CD14-positive monocyte (primary cell): ENCODE measurements around the gene FBXL13. TPM values are rescaled to one million over a fixed set of nuclear protein-coding genes. Genes with fewer than 3 reads are reported as not detected.
"Not testable (repeated sequence)": the region's sequence is repeated elsewhere in the genome, so short reads cannot be mapped to it uniquely, and the experiment has no call there.

Experiments used
- DNase-seq, 3 donors: peaks; one replicate each; pipeline ENCODE4 v3.0.0-alpha.2; 2011 to 2022
- H2AFZ ChIP-seq: 2 replicates; pipeline ENCODE4 v1.6.0; 2012; ENCODE audit warnings: mild to moderate bottlenecking, low read depth, low read length, inconsistent platforms; ENCODE audit not compliant: insufficient read depth, poor library complexity, severe bottlenecking
- H3K27ac ChIP-seq, 2 donors: 1 replicate in 1 of 2; 2 replicates in 1 of 2; pipeline ENCODE4 v1.5.1; 2012 to 2013; ENCODE audit warnings: low read length in 2 of 2, control low read depth in 1 of 2, inconsistent platforms in 1 of 2, low read depth in 1 of 2, mild to moderate bottlenecking in 1 of 2
- H3K27me3 ChIP-seq, 2 donors: one replicate each; pipeline versions ENCODE4 v1.6.0 to v1.6.1; 2011 to 2013; ENCODE audit warnings: low read length in 2 of 2; ENCODE audit not compliant: control insufficient read depth in 2 of 2, insufficient read depth in 2 of 2
- H3K36me3 ChIP-seq, 2 donors: replicated peaks in 1 of 2; 1 replicate in 1 of 2; 2 replicates in 1 of 2; pipeline versions ENCODE4 v1.5.1 to v1.6.1; 2012 to 2013; ENCODE audit warnings: low read length in 2 of 2, control low read depth in 1 of 2, inconsistent platforms in 1 of 2, mild to moderate bottlenecking in 1 of 2; ENCODE audit not compliant: insufficient read depth in 2 of 2, control insufficient read depth in 1 of 2
- H3K4me1 ChIP-seq, 2 donors: 1 replicate in 1 of 2; 2 replicates in 1 of 2; pipeline versions ENCODE4 v1.5.1 to v1.6.1; 2012 to 2013; ENCODE audit warnings: low read length in 2 of 2, control low read depth in 1 of 2, inconsistent platforms in 1 of 2, mild to moderate bottlenecking in 1 of 2, moderate library complexity in 1 of 2; ENCODE audit not compliant: insufficient read depth in 2 of 2, control insufficient read depth in 1 of 2
- H3K4me2 ChIP-seq: replicated peaks from 2 replicates; pipeline ENCODE3; 2012; ENCODE audit warnings: low read length, moderate library complexity, mild to moderate bottlenecking; ENCODE audit not compliant: poor library complexity, severe bottlenecking; ENCODE audit errors: extremely low read depth
- H3K4me3 ChIP-seq, 3 experiments: fragments of 200-600 bp in 1 of 3; sonication (generic) in 1 of 3; replicated peaks in 1 of 3; 1 replicate in 2 of 3; 2 replicates in 1 of 3; pipeline ENCODE4 v1.5.1; 2011 to 2013; ENCODE audit warnings: low read length in 3 of 3, mild to moderate bottlenecking in 3 of 3, control low read depth in 2 of 3, low read depth in 2 of 3, inconsistent platforms in 1 of 3, moderate library complexity in 1 of 3
- H3K79me2 ChIP-seq: 2 replicates; pipeline ENCODE4 v1.6.0; 2012; ENCODE audit warnings: mild to moderate bottlenecking, control low read depth, inconsistent platforms, low read length, moderate library complexity; ENCODE audit not compliant: insufficient read depth
- H3K9ac ChIP-seq: 2 replicates; pipeline ENCODE4 v1.6.0; 2017; ENCODE audit warnings: low read length, mild to moderate bottlenecking; ENCODE audit not compliant: insufficient read depth, poor library complexity, severe bottlenecking
- H3K9me3 ChIP-seq, 2 donors: replicated peaks in 1 of 2; 1 replicate in 1 of 2; 2 replicates in 1 of 2; pipeline versions ENCODE4 v1.5.1 to v1.6.1; 2012 to 2013; ENCODE audit warnings: low read length in 2 of 2, control low read depth in 1 of 2; ENCODE audit not compliant: control insufficient read depth in 1 of 2, insufficient read depth in 1 of 2
- H4K20me1 ChIP-seq: 2 replicates; pipeline ENCODE4 v1.6.0; 2012; ENCODE audit warnings: mild to moderate bottlenecking, low read length, control low read depth, moderate library complexity; ENCODE audit not compliant: insufficient read depth
- H3K27ac Mint-ChIP-seq, 7 donors: one replicate each; pipeline ENCODE4 v1.8.0; 2020; ENCODE audit warnings: mild to moderate bottlenecking in 7 of 7, mixed read lengths in 7 of 7, moderate library complexity in 6 of 7, inconsistent platforms in 2 of 7
- H3K27me3 Mint-ChIP-seq, 3 donors: one replicate each; pipeline ENCODE4 v1.8.0; 2021 to 2022; ENCODE audit warnings: low read depth in 3 of 3, mild to moderate bottlenecking in 3 of 3, mixed read lengths in 3 of 3, moderate library complexity in 3 of 3, inconsistent platforms in 1 of 3
- H3K36me3 Mint-ChIP-seq, 2 donors: one replicate each; pipeline ENCODE4 v1.8.0; 2020; ENCODE audit warnings: mixed read lengths in 2 of 2, inconsistent platforms in 1 of 2, mild to moderate bottlenecking in 1 of 2
- H3K4me1 Mint-ChIP-seq: one replicate; pipeline ENCODE4 v1.8.0; 2020; ENCODE audit warnings: mild to moderate bottlenecking, mixed read lengths
- H3K4me3 Mint-ChIP-seq, 2 donors: one replicate each; pipeline ENCODE4 v1.8.0; 2020; ENCODE audit warnings: mild to moderate bottlenecking in 2 of 2, mixed read lengths in 2 of 2, moderate library complexity in 1 of 2
- H3K9me3 Mint-ChIP-seq, 7 donors: one replicate each; pipeline ENCODE4 v1.8.0; 2020 to 2022; ENCODE audit warnings: mixed read lengths in 7 of 7, mild to moderate bottlenecking in 6 of 7, moderate library complexity in 6 of 7, inconsistent platforms in 2 of 7
- WGBS: methylation state at CpG from one replicate; pipeline ENCODE4 v1.1.5; 2013; ENCODE audit warnings: missing lambda C conversion rate; ENCODE audit not compliant: insufficient coverage; 5-methylcytosine and 5-hydroxymethylcytosine counted together
- intact Hi-C, 2 donors: fragments of 100-400 bp; cut with micrococcal nuclease; formaldehyde crosslinking; loops; one replicate each; pipeline versions ENCODE4 v1.15.0 to v1.15.1; 2023
- polyA plus RNA-seq, 3 donors: library from polyadenylated mRNA; depleted of rRNA in 1 of 3; unstranded in 2 of 3; stranded (reverse) in 1 of 3; fragments of 300-500 nt in 2 of 3; fragments of >200 nt in 1 of 3; fragmentation: Illumina TruSeq in 2 of 3; gene quantifications; 1 replicate in 2 of 3; 2 replicates in 1 of 3; pipeline ENCODE4 v1.2.3, GENCODE V29; 2012 to 2021
- TF ChIP-seq, protein P1 (sequence below): fragments of 200-600 bp; IDR thresholded peaks from one replicate; pipeline ENCODE4 v1.8.0; 2022; ENCODE audit warnings: antibody characterized with exemption, mild to moderate bottlenecking

FBXL13 gene
- polyA plus RNA-seq, 3 donors: 0.05 TPM; not detected in 2

DNA sequence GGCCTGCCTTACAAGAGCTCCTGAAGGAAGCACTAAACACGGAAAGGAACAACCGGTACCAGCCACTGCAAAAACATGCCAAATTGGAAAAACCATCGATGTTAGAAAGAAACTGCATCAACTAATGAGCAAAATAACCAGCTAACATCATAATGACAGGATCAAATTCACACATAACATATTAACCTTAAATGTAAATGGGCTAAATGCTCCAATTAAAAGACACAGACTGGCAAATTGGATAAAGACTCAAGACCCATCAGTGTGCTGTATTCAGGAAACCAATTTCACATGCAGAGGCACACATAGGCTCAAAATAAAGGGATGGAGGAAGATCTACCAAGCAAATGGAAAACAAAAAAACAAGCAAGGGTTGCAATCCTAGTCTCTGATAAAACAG is 56.3 kb downstream of the FBXL13 start:
- intact Hi-C loops, H3K36me3 ChIP-seq, H3K27ac Mint-ChIP-seq, H3K27me3 ChIP-seq, H2AFZ ChIP-seq, H4K20me1 ChIP-seq, H3K79me2 ChIP-seq, H3K27ac ChIP-seq, H3K9ac ChIP-seq, H3K27me3 Mint-ChIP-seq, DNase-seq, H3K4me1 ChIP-seq, H3K9me3 ChIP-seq, H3K4me3 ChIP-seq, H3K36me3 Mint-ChIP-seq, H3K4me2 ChIP-seq, H3K4me1 Mint-ChIP-seq, H3K4me3 Mint-ChIP-seq: not testable (repeated sequence)
- peaks cover 22 to 45% (median 34%) of the 10 kb centered on the region in 7 donors for H3K9me3 Mint-ChIP-seq
- WGBS: 100% methylated on average over 2 of the region's 3 CpGs

DNA sequence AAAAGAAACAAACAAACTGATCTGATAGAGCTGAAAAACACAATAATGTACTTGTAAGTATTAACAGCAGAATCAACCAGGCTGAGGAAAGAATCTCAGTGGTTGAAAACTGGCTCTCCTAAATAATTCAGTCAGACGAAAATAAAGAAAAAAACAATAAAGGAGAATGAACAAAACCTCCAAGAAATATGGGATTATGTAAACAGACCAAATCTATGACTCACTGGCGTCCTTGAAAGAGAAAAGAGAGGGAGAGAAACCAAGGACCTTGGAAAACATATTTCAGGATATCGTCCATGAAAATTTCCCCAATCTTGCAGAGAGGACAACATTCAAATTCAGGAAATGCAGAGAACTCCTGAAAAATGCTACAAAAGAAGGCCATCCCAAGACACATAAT is 62.9 kb downstream of the FBXL13 start:
- WGBS: no CpG with 5 or more reads among the region's 3 CpGs
- no peak overlapping the region for H3K4me3 ChIP-seq
- no peak overlapping the region for H2AFZ ChIP-seq
- no peaks in the 10 kb centered on the region for H3K36me3 Mint-ChIP-seq
- TF ChIP-seq, protein P1, sequence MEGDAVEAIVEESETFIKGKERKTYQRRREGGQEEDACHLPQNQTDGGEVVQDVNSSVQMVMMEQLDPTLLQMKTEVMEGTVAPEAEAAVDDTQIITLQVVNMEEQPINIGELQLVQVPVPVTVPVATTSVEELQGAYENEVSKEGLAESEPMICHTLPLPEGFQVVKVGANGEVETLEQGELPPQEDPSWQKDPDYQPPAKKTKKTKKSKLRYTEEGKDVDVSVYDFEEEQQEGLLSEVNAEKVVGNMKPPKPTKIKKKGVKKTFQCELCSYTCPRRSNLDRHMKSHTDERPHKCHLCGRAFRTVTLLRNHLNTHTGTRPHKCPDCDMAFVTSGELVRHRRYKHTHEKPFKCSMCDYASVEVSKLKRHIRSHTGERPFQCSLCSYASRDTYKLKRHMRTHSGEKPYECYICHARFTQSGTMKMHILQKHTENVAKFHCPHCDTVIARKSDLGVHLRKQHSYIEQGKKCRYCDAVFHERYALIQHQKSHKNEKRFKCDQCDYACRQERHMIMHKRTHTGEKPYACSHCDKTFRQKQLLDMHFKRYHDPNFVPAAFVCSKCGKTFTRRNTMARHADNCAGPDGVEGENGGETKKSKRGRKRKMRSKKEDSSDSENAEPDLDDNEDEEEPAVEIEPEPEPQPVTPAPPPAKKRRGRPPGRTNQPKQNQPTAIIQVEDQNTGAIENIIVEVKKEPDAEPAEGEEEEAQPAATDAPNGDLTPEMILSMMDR: no peak
- H3K4me3 Mint-ChIP-seq: no peak overlapping the region
- no peaks in the 10 kb centered on the region for H4K20me1 ChIP-seq
- peak overlapping the region in 1 of 7 donors; percentile 8 for H3K27ac Mint-ChIP-seq
- H3K27me3 ChIP-seq: no peaks in the 10 kb centered on the region
- H3K9me3 Mint-ChIP-seq: peaks cover 7 to 22% (median 15%) of the 10 kb centered on the region in 7 donors
- intact Hi-C loops: no loop called here
- H3K4me1 ChIP-seq: no peaks in the 10 kb centered on the region
- H3K4me2 ChIP-seq: no peak overlapping the region
- peaks cover 8% of the 10 kb centered on the region for H3K4me1 Mint-ChIP-seq
- no peaks in the 10 kb centered on the region for H3K79me2 ChIP-seq
- H3K9me3 ChIP-seq: peaks cover 0 to 8% of the 10 kb centered on the region in 2 donors
- no peak overlapping the region for H3K27ac ChIP-seq
- DNase-seq: no peak
- H3K9ac ChIP-seq: no peak overlapping the region
- no peaks in the 10 kb centered on the region for H3K36me3 ChIP-seq
- no peaks in the 10 kb centered on the region for H3K27me3 Mint-ChIP-seq
